Naive thymus-derived CD8-positive, alpha-beta T cell (primary cell): ENCODE data around the gene NEURL1B. TPM values are rescaled to one million over a fixed set of nuclear protein-coding genes. Genes with fewer than 3 reads are reported as not detected.

Source experiments
- ATAC-seq, 2 donors: fragments of 150-1000 bp; cut with Tn5 transposase in 1 of 2; sonication (Bioruptor Pico), chemical (Tn5 transposase) in 1 of 2; 1 replicate in 1 of 2; 2 replicates in 1 of 2; pipeline ENCODE4 v1.10.0; 2021; ENCODE audit warnings: mild to moderate bottlenecking in 2 of 2, moderate library complexity in 2 of 2
- POLR2A ChIA-PET: fragments of 350-600 bp; sonication (Branson Sonifier 250); formaldehyde crosslinking; loops from one replicate; lab custom pipeline; 2021; ENCODE audit warnings: antibody characterized with exemption; lab: Charles Lee
- DNase-seq, 10 donors: peaks; one replicate each; pipeline versions ENCODE4 v3.0.0 to v3.0.0-alpha.2; 2020 to 2022
- H3K27ac Mint-ChIP-seq, 10 donors: one replicate each; pipeline ENCODE4 v1.8.0; 2020 to 2022; ENCODE audit warnings: mild to moderate bottlenecking in 10 of 10, mixed read lengths in 10 of 10, moderate library complexity in 4 of 10, inconsistent platforms in 1 of 10
- H3K27me3 Mint-ChIP-seq, 5 donors: one replicate each; pipeline ENCODE4 v1.8.0; 2021 to 2022; ENCODE audit warnings: mixed read lengths in 5 of 5
- H3K36me3 Mint-ChIP-seq, 3 donors: one replicate each; pipeline ENCODE4 v1.8.0; 2020 to 2022; ENCODE audit warnings: mixed read lengths in 3 of 3, mild to moderate bottlenecking in 2 of 3, inconsistent platforms in 1 of 3
- H3K4me1 Mint-ChIP-seq, 4 donors: one replicate each; pipeline ENCODE4 v1.8.0; 2021 to 2022; ENCODE audit warnings: mixed read lengths in 4 of 4
- H3K4me3 Mint-ChIP-seq, 10 donors: one replicate each; pipeline ENCODE4 v1.8.0; 2020 to 2022; ENCODE audit warnings: mild to moderate bottlenecking in 10 of 10, mixed read lengths in 10 of 10, moderate library complexity in 6 of 10, inconsistent platforms in 1 of 10
- H3K9me3 Mint-ChIP-seq, 9 donors: one replicate each; pipeline ENCODE4 v1.8.0; 2020 to 2022; ENCODE audit warnings: mixed read lengths in 9 of 9, mild to moderate bottlenecking in 3 of 9, inconsistent platforms in 1 of 9, moderate library complexity in 1 of 9
- polyA plus RNA-seq, 3 donors: library from polyadenylated mRNA; unstranded; fragments of 300-500 nt; fragmentation: Illumina TruSeq; gene quantifications; one replicate each; pipeline ENCODE4 v1.2.3, GENCODE V29; 2021
- total RNA-seq, 8 experiments: library from RNA in 2 of 8; stranded (reverse) in 2 of 8; gene quantifications; one replicate each; pipeline ENCODE4 v1.2.3 and lab custom pipeline; 2021 to 2026

NEURL1B gene
- total and polyA plus RNA-seq, 5 experiments from 2014 or later, result 0.06 to 0.49 (median 0.38) TPM; not detected in 2

DNA sequence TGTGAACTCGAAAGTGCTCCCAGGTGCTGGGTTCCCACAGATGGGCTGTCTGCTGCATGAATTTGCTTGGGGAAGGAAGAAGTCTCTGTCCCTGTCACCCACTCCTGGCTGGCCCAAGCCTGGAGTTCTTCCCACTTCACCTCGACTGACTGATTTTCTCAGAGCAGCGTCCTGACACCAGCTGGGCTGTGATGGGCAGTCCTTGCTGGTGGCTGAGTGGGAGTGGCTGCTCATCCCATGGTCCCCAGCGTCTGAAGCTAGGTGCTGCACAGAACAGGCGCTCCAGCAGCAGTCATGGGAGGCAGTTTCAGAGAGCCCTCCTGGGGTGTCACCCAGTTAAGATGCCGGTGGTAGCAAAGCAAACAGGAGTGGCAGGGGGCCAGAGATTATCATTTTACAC, 10.1 kb upstream of the NEURL1B start:
- ATAC-seq (no peak), DNase-seq (no peak)
- Mint-ChIP-seq H3K9me3 (peaks cover 0 to 2% (median 0%) of the 10 kb centered on the region in 9 donors), H3K27me3 (peaks cover 0 to 8% (median 0%) of the 10 kb centered on the region in 5 donors), H3K4me3 (no peak overlapping the region), H3K27ac (no peak overlapping the region), H3K4me1 (no peaks in the 10 kb centered on the region), H3K36me3 (no peaks in the 10 kb centered on the region)
- POLR2A ChIA-PET, result no interaction called here

DNA sequence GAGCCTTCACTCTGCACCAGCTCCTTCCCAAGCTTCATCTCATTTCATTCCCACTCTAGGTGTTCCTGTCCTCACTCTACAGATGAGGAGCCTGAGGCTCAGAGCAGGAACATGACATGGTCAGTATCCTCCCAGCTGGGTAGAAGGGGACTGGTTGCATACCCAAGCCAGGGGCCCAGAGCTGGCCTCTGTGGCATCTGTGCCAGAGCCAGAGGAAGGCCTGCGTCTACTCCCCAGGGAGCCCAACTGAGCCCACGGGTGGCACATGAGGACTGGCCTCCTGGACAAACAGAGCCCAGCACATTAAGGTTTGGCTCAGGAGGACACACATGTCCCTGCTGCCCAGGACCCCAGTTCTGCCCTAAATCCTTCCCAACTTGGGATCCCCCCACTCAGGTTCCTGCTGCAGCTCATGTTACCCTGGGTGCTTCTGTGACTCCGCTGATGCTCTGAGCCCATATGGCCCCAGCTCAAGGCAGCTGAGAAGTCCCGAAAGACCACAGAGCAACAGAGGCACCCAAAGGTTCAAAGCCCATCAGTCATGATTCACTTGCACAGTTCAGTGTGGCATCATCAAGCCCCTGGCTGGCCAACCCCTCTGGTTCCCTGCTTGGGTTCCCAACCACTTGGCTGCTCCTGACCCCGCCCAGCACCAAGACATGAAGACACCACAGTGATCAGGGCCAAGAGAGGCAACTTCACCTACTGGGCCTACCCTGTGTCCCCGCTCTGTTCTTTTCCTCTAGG, 8.5 kb upstream of the NEURL1B start:
- Mint-ChIP-seq H3K4me1 (no peaks in the 10 kb centered on the region), H3K4me3 (no peak overlapping the region), H3K36me3 (no peaks in the 10 kb centered on the region), H3K27ac (peak overlapping the region in 1 of 10 donors; percentile 30), H3K27me3 (peaks cover 0 to 7% (median 1%) of the 10 kb centered on the region in 5 donors), H3K9me3 (peaks cover 0 to 2% (median 0%) of the 10 kb centered on the region in 9 donors)
- ATAC-seq (no peak), DNase-seq (no peak)
- POLR2A ChIA-PET, result no interaction called here

DNA sequence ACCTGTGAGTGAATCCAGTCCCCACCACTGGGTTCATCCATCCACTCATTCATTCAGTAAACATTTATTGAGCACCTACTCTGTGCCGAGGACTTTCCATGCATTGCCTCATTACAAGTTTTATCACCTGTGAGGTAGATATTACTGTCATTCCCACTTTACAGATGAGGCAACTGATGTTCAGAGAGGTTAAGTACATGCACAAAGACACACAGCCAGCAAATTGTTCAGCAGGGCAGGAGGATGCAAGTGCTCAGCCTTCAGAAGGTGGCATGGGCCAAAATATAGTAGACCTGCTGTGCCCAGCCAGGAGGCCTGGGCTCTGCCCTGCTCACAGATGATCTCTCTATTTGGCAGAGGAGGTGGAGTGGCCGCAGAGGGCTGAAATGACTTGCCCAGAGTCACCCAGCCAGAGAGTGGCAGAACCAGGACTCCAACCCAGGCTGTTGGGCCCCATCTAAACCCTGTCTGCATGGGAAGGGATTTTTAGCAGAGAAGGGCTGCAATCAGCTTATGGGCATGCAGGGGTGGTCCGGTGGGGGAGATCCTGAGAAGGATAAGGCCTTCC, 7.6 kb upstream of the NEURL1B start:
- Mint-ChIP-seq H3K27ac (no peak overlapping the region), H3K36me3 (no peaks in the 10 kb centered on the region), H3K27me3 (peaks cover 4 to 16% (median 8%) of the 10 kb centered on the region in 5 donors), H3K4me1 (no peaks in the 10 kb centered on the region), H3K9me3 (no peaks in the 10 kb centered on the region), H3K4me3 (no peak overlapping the region)
- POLR2A ChIA-PET, result no interaction called here
- no peak for ATAC-seq
- DNase-seq, result no peak

DNA sequence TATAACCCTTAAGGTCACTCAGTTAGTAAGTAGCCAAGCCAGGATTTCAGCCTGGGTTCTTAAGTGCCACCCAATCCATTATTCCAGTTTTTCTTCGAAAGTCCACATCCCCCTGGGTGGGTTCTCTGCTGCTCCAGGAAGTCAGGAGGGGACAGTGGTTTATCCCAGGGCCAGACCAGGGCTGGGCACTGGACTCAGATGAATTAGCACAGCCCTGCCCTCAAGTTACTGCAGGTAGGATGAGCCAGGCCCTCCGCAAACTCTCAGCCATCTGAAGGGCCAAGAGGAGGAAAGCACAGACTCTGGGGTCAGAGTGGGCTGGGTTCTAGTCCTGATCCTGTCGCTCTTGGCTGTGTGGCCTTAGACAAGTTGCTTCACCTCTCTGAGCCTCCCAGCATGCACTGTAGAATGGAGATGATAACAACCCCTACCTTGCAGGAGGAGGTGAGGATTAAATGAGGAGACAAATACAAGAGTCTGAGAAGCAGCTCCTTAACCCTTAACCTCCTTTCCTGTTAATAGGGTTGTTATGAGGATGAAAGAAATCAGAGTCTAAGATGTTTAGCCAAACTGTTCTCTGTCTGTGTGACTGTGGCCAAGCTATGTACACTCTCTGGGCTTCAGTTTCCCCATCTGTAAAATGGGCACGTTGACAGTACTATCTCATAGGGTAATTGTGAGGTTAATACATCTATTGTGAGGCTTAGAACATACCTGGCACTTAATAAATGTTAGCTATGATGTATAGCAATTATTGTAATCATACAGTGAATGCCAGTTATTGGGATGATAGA, 6.8 kb upstream of the NEURL1B start:
- H3K27me3 Mint-ChIP-seq, result peaks cover 8 to 21% (median 9%) of the 10 kb centered on the region in 5 donors
- ATAC-seq (no peak), DNase-seq (no peak)
- POLR2A ChIA-PET, result no interaction called here
- H3K36me3 Mint-ChIP-seq, result no peaks in the 10 kb centered on the region
- H3K27ac Mint-ChIP-seq, result no peak overlapping the region
- H3K9me3 Mint-ChIP-seq, result no peaks in the 10 kb centered on the region
- no peaks in the 10 kb centered on the region for H3K4me1 Mint-ChIP-seq
- H3K4me3 Mint-ChIP-seq, result no peak overlapping the region

DNA sequence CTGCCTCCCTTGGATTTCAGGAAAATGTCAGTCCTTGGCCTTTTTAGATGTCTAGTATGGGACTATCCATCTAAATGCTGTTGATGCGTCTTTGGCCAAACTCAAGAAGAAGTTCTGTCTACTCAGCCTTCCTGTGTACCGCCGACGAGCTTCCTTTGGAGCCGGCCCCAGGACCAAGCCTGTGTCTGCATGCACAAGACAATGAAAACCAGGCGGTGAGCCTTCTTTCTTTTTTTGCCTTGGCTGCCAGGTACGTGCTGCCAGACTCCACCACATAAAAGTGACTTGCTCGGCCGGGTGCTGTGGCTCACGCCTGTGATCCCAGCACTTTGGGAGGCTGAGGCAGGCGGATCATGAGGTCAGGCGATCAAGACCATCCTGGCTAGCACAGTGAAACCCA, 6.0 kb upstream of the NEURL1B start:
- Mint-ChIP-seq H3K9me3 (no peaks in the 10 kb centered on the region), H3K27me3 (peaks cover 12 to 28% (median 13%) of the 10 kb centered on the region in 5 donors), H3K4me3 (no peak overlapping the region), H3K4me1 (peaks cover 0 to 3% (median under 1%) of the 10 kb centered on the region in 4 donors), H3K27ac (no peak overlapping the region), H3K36me3 (no peaks in the 10 kb centered on the region)
- POLR2A ChIA-PET, result no interaction called here
- DNase-seq (no peak), ATAC-seq (no peak)

DNA sequence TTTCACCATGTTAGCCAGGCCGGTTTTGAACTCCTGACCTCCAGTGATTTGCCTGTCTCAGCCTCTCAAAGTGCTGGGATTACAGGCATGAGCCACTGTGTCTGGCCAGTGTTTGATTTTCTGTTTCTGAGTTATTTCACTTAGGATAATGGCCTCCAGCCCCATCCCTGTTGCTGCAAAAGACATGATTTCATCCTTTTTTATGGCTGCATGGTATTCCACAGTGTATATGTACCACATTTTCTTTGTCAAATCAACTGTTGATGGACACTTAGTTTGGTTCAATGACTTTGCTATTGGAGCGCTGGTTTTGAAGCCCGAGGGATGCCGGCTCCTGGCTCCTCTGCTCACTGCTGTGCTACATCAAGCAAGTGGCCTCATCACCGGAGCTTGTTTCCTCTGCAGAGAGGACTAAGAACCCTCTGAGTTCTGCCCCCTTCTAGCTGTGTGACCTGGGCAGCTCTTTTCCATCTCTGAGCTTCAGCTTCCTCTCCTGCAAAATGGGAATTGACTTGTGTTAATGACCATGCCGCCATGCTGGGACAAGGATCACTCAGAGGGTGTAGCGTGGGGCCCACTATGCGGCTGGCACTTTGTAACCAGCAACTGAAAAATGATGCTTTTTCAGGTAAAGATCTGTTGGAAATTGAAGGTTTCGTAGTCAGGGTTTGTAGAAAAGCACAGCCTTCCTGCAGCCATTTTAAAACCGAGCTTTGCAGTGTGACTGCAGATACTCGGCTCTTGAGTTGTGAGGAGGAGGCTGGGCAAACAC, 4.6 kb upstream of the NEURL1B start:
- no peak overlapping the region for H3K27ac Mint-ChIP-seq
- no peaks in the 10 kb centered on the region for H3K9me3 Mint-ChIP-seq
- H3K36me3 Mint-ChIP-seq, result no peaks in the 10 kb centered on the region
- peaks cover 15 to 36% (median 18%) of the 10 kb centered on the region in 5 donors for H3K27me3 Mint-ChIP-seq
- H3K4me3 Mint-ChIP-seq, result no peak overlapping the region
- ATAC-seq (no peak), DNase-seq (no peak)
- POLR2A ChIA-PET, result no interaction called here
- peaks cover 0 to 11% (median 6%) of the 10 kb centered on the region in 4 donors for H3K4me1 Mint-ChIP-seq

DNA sequence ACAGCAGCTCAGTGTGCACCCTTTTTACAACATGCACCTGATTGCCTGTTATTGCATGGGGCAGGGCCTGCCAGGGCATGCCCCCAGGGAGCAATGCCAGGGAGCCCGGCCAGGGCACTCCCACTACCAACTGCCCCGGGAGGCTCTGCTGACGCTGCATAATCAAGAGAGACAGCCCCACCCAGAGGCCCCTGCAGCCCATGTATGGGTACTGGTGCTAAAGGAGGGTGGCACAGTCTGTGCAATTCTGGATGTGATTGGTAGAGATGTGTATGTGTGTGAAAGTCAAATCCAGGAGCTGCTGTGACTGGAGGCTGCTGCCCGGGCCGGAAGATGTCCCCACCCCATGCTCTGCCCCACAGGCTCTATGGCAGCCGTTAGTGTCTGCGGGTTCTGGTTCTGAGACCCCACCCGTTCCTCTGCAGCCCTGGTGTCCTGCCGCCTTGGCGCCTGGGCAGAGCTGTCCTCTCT, 3.9 kb upstream of the NEURL1B start:
- Mint-ChIP-seq H3K9me3 (no peaks in the 10 kb centered on the region), H3K27ac (no peak overlapping the region), H3K27me3 (peaks cover 17 to 40% (median 20%) of the 10 kb centered on the region in 5 donors), H3K4me3 (no peak overlapping the region), H3K4me1 (peaks cover 0 to 13% (median 6%) of the 10 kb centered on the region in 4 donors), H3K36me3 (no peaks in the 10 kb centered on the region)
- POLR2A ChIA-PET, result no interaction called here
- ATAC-seq, result no peak
- DNase-seq, result no peak

DNA sequence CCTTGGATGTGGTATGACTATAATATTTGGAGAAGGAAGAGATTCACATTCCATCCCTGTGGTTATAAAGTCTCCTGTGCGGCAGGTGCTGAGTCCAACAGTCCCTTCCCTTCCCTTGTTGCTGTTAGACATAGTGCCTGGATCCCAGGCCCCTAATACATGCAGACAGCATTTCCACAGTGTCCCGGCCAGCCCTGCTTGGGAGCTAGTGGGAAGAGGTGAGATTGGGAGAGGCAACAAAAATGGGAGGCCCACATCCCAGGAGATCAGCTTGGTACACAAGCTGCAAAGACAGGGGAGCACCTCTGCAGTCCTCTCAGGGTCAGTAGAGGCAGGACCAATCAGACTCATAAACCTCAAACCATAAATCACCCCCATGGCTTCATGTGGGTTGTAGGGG, 3.3 kb upstream of the NEURL1B start:
- Mint-ChIP-seq H3K36me3 (no peaks in the 10 kb centered on the region), H3K27ac (no peak overlapping the region), H3K4me1 (peaks cover 0 to 15% (median 6%) of the 10 kb centered on the region in 4 donors), H3K9me3 (no peaks in the 10 kb centered on the region), H3K4me3 (no peak overlapping the region), H3K27me3 (peaks cover 21 to 46% (median 23%) of the 10 kb centered on the region in 5 donors)
- POLR2A ChIA-PET, result no interaction called here
- DNase-seq (no peak), ATAC-seq (no peak)

DNA sequence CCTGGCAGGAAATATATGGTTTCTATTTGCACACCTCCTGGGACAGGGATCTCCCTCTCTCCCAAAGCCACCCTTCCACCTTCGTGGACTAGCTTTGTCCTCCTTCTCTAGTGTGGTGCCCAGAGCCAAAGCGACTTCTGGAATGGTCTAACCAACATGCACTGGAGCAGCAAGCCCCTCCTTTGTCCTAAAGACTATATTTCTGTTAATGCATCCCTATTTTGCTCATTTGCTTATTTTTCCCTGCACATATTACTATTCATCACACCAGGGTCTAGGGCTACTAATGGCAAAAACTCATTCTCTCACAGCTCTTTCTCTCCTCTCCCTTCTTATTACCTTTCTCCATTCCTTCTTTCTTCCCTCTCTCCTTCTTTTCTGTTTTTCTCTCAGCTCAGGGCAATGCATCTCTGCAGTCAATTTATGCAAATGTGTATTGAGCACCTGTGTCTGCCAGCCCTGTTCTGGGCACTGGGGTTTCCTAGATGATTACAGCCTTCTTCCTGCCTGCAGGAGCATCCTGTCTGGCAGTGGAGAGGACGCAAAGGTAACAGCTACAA, 2.8 kb upstream of the NEURL1B start:
- H3K4me1 Mint-ChIP-seq, result peaks cover 0 to 15% (median 6%) of the 10 kb centered on the region in 4 donors
- H3K27me3 Mint-ChIP-seq, result peaks cover 24 to 52% (median 27%) of the 10 kb centered on the region in 5 donors
- POLR2A ChIA-PET, result no interaction called here
- ATAC-seq (no peak), DNase-seq (no peak)
- peak overlapping the region in 1 of 10 donors; percentile 31 for H3K27ac Mint-ChIP-seq
- no peaks in the 10 kb centered on the region for H3K36me3 Mint-ChIP-seq
- no peak overlapping the region for H3K4me3 Mint-ChIP-seq
- peaks cover 0 to under 1% (median 0%) of the 10 kb centered on the region in 9 donors for H3K9me3 Mint-ChIP-seq

DNA sequence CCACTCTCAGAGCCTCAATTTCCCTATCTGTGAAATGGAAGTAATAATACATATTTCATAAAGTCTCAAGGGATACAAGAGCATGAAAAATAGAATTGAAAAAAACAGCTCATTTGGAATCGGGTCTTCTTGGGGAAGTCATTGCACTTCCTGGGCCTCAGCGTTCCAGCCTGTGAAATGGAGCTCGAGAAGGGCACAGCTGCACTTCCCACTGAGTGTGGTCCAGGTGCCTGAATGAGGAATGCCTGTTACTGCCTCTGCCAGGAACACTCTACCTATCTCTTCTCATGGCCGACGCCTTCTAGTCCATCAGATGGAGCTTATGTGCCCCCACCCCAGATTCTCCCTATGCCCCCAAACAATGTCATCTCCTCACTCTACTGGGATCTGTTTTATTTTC, 924 bp upstream of the NEURL1B start:
- Mint-ChIP-seq H3K4me1 (peaks cover 0 to 15% (median 6%) of the 10 kb centered on the region in 4 donors), H3K27ac (peak overlapping the region in 1 of 10 donors; percentile 73), H3K36me3 (no peaks in the 10 kb centered on the region), H3K27me3 (peaks cover 28 to 62% (median 38%) of the 10 kb centered on the region in 5 donors), H3K9me3 (peaks cover 0 to 2% (median 0%) of the 10 kb centered on the region in 9 donors), H3K4me3 (peak overlapping the region in 9 of 10 donors; percentile 2 to 66 (median 37))
- ATAC-seq, result no peak
- no peak for DNase-seq
- POLR2A ChIA-PET, result no interaction called here

DNA sequence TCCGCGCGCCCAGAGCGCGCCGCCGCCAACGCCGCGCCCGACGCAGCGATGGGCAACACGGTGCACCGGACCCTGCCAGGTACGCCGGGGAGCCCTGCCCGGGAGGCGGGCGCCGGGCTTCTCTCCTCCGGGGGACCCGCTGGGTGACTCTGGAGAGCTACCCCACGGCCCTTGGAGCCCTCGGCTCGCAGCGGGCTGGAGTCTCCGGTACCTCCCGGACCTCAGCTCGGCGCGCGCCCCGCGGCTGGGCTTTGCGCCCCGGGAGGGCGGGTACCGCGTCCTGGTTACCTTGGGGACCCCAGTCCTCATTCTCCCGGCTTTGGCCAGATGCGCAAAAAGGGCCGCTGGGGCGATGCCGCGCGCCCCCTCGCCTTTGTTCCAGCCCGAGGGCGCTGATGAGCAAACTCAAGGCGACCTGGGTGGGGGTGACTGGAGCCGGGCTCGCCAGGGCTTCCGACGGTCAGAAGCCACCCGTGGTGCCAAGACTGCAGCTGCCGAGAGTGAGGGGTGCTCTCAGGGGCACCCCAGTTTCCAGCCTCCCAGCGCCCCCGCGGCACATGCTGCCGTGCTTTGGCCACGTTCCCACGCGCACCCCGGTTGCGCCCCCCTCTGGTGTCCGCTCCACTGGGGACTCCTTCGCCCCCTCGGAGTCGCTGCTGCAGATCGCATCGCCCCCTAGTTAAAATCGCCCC, 442 bp downstream of the NEURL1B start:
- no peaks in the 10 kb centered on the region for H3K36me3 Mint-ChIP-seq
- no peak for ATAC-seq
- POLR2A ChIA-PET, result no interaction called here
- H3K27me3 Mint-ChIP-seq, result peaks cover 28 to 62% (median 34%) of the 10 kb centered on the region in 5 donors
- H3K4me3 Mint-ChIP-seq, result peak overlapping the region in 4 of 10 donors; percentile 22 to 51 (median 29)
- no peak overlapping the region for H3K27ac Mint-ChIP-seq
- H3K4me1 Mint-ChIP-seq, result peaks cover 0 to 15% (median 6%) of the 10 kb centered on the region in 4 donors
- DNase-seq, result no peak
- H3K9me3 Mint-ChIP-seq, result peaks cover 0 to 2% (median 0%) of the 10 kb centered on the region in 9 donors
